Neural cell (in vitro differentiated cells): Measurements from ENCODE around the gene CACNA1I. TPM values are rescaled to one million over a fixed set of nuclear protein-coding genes. Genes with fewer than 3 reads are reported as not detected.
"Not testable (repeated sequence)": the region's sequence is repeated elsewhere in the genome, so short reads cannot be mapped to it uniquely, and the experiment has no call there.

Source experiments
- H2AFZ ChIP-seq: fragments of 200-600, 300-800 bp; sonication (generic), shearing (Covaris generic); 2 replicates; pipeline ENCODE4 v1.6.0; 2014; ENCODE audit warnings: low read depth, mild to moderate bottlenecking, antibody characterized with exemption, low read length, moderate library complexity
- H3F3A ChIP-seq: fragments of 200-600 bp; shearing (Covaris generic); 2 replicates; pipeline ENCODE4 v1.6.1; 2016; ENCODE audit warnings: mild to moderate bottlenecking, moderate library complexity, mixed read lengths, antibody characterized with exemption, low read length; ENCODE audit not compliant: insufficient read depth, poor library complexity, severe bottlenecking
- H3K27ac ChIP-seq: fragments of 200-600, 300-800 bp; sonication (generic), shearing (Covaris generic); 2 replicates; pipeline ENCODE4 v1.5.1; 2014; ENCODE audit warnings: mild to moderate bottlenecking, low read length, moderate library complexity
- H3K27me3 ChIP-seq: fragments of 300-800, 200-600 bp; sonication (generic), shearing (Covaris generic); 2 replicates; pipeline ENCODE4 v1.6.0; 2014; ENCODE audit warnings: mild to moderate bottlenecking, low read depth, low read length, moderate library complexity; ENCODE audit not compliant: insufficient read depth
- H3K36me3 ChIP-seq: fragments of 300-800, 200-600 bp; sonication (generic), shearing (Covaris generic); 2 replicates; pipeline ENCODE4 v1.5.1; 2014; ENCODE audit warnings: mild to moderate bottlenecking, antibody characterized with exemption, low read length, moderate library complexity; ENCODE audit not compliant: insufficient read depth
- H3K4me2 ChIP-seq: fragments of 300-800, 200-600 bp; sonication (generic), shearing (Covaris generic); 2 replicates; pipeline ENCODE4 v1.6.0; 2014; ENCODE audit warnings: mild to moderate bottlenecking, low read length
- H3K4me3 ChIP-seq: fragments of 300-800, 200-600 bp; sonication (generic), shearing (Covaris generic); 2 replicates; pipeline ENCODE4 v1.5.1; 2014; ENCODE audit warnings: mild to moderate bottlenecking, low read length, moderate library complexity
- H3K79me2 ChIP-seq: fragments of 200-600 bp; shearing (Covaris generic); replicated peaks from 2 replicates; pipeline ENCODE4 v1.6.0; 2014; ENCODE audit warnings: mild to moderate bottlenecking, low read length, moderate library complexity; ENCODE audit not compliant: insufficient read depth
- H3K9ac ChIP-seq: fragments of 300-800, 200-600 bp; sonication (generic), shearing (Covaris generic); 2 replicates; pipeline ENCODE4 v1.6.1; 2016; ENCODE audit warnings: mild to moderate bottlenecking, low read length, mixed read lengths
- H3K9me2 ChIP-seq: fragments of 200-600 bp; shearing (Covaris generic); 2 replicates; pipeline ENCODE4 v1.6.1; 2016; ENCODE audit warnings: mild to moderate bottlenecking, low read length, mixed read lengths; ENCODE audit not compliant: insufficient read depth
- H3K9me3 ChIP-seq: fragments of 200-600, 300-800 bp; sonication (generic), shearing (Covaris generic); 2 replicates; pipeline ENCODE4 v1.6.1; 2016; ENCODE audit warnings: mild to moderate bottlenecking, mixed run types, low read length, moderate library complexity, mixed read lengths
- H4K20me1 ChIP-seq: fragments of 200-600 bp; shearing (Covaris generic); 2 replicates; pipeline ENCODE4 v1.6.1; 2016; ENCODE audit warnings: mild to moderate bottlenecking, mixed run types; ENCODE audit not compliant: insufficient read depth
- EP300 ChIP-seq: fragments of 450-650 bp; conservative IDR thresholded peaks from 2 replicates; pipeline ENCODE4 v1.6.1; 2014; ENCODE audit warnings: antibody characterized with exemption, mild to moderate bottlenecking, moderate library complexity; ENCODE audit not compliant: poor library complexity, severe bottlenecking
- EZH2 ChIP-seq: fragments of 200-600, 300-800 bp; shearing (Covaris generic), sonication (generic); IDR thresholded peaks from 2 replicates; pipeline ENCODE4 v1.6.1; 2014; ENCODE audit warnings: antibody characterized with exemption, low read length, borderline replicate concordance, mild to moderate bottlenecking; ENCODE audit not compliant: insufficient read depth, poor library complexity, severe bottlenecking
- MXI1 ChIP-seq: fragments of 450-650 bp; conservative IDR thresholded peaks from 2 replicates; pipeline ENCODE4 v1.6.1; 2014; ENCODE audit warnings: antibody characterized with exemption, mild to moderate bottlenecking; ENCODE audit not compliant: poor library complexity, severe bottlenecking
- POLR2AphosphoS5 ChIP-seq: IDR thresholded peaks from 2 replicates; pipeline ENCODE4 v1.6.1; 2012
- RAD21 ChIP-seq: fragments of 450-650 bp; conservative IDR thresholded peaks from 2 replicates; pipeline ENCODE4 v1.6.1; 2014; ENCODE audit warnings: antibody characterized with exemption, mild to moderate bottlenecking, moderate library complexity
- SMC3 ChIP-seq: fragments of 450-650 bp; conservative IDR thresholded peaks from 2 replicates; pipeline ENCODE4 v1.6.1; 2014; ENCODE audit warnings: antibody characterized with exemption, mild to moderate bottlenecking, moderate library complexity; ENCODE audit not compliant: poor library complexity
- TAF1 ChIP-seq: IDR thresholded peaks from 2 replicates; pipeline ENCODE4 v1.6.1; 2012; ENCODE audit warnings: low read depth
- polyA plus RNA-seq: library from polyadenylated mRNA; depleted of rRNA; stranded (reverse); fragments of >200 nt; gene quantifications from 2 replicates; pipeline ENCODE4 v1.2.3, GENCODE V29; 2014
- TF ChIP-seq, protein P1 (sequence below): IDR thresholded peaks from 2 replicates; pipeline ENCODE4 v1.6.1; 2012; ENCODE audit warnings: borderline replicate concordance
- TF ChIP-seq, protein P2 (sequence below): fragments of 450-650 bp; IDR thresholded peaks from 2 replicates; pipeline ENCODE4 v1.5.1; 2014; ENCODE audit warnings: antibody characterized with exemption, mild to moderate bottlenecking, moderate library complexity; ENCODE audit not compliant: poor library complexity, severe bottlenecking

CACNA1I gene
- polyA plus RNA-seq, 1 donor from 2014 or later = 1.9 TPM

GRCh38 chr22:39733191-39733590, 162.6 kb downstream of the CACNA1I start:
- no peaks in the 10 kb centered on the region for H3K9me2 ChIP-seq
- H3K4me3 ChIP-seq = no peak overlapping the region
- H3K36me3 ChIP-seq = no peaks in the 10 kb centered on the region
- no peaks in the 10 kb centered on the region for H4K20me1 ChIP-seq
- no peak overlapping the region for H2AFZ ChIP-seq
- no peak overlapping the region for H3K4me2 ChIP-seq
- no peaks in the 10 kb centered on the region for H3K27me3 ChIP-seq
- no peak overlapping the region for H3K27ac ChIP-seq
- no peaks in the 10 kb centered on the region for H3K9me3 ChIP-seq
- H3K9ac ChIP-seq = no peak overlapping the region
- no peaks in the 10 kb centered on the region for H3F3A ChIP-seq
- no peak for TF ChIP-seq EZH2
- no peak for TF ChIP-seq RAD21
- no peak for TF ChIP-seq TAF1
- TF ChIP-seq, protein P1, sequence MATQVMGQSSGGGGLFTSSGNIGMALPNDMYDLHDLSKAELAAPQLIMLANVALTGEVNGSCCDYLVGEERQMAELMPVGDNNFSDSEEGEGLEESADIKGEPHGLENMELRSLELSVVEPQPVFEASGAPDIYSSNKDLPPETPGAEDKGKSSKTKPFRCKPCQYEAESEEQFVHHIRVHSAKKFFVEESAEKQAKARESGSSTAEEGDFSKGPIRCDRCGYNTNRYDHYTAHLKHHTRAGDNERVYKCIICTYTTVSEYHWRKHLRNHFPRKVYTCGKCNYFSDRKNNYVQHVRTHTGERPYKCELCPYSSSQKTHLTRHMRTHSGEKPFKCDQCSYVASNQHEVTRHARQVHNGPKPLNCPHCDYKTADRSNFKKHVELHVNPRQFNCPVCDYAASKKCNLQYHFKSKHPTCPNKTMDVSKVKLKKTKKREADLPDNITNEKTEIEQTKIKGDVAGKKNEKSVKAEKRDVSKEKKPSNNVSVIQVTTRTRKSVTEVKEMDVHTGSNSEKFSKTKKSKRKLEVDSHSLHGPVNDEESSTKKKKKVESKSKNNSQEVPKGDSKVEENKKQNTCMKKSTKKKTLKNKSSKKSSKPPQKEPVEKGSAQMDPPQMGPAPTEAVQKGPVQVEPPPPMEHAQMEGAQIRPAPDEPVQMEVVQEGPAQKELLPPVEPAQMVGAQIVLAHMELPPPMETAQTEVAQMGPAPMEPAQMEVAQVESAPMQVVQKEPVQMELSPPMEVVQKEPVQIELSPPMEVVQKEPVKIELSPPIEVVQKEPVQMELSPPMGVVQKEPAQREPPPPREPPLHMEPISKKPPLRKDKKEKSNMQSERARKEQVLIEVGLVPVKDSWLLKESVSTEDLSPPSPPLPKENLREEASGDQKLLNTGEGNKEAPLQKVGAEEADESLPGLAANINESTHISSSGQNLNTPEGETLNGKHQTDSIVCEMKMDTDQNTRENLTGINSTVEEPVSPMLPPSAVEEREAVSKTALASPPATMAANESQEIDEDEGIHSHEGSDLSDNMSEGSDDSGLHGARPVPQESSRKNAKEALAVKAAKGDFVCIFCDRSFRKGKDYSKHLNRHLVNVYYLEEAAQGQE = no peak
- no peaks in the 10 kb centered on the region for H3K79me2 ChIP-seq

- not testable (repeated sequence) for H3K27ac ChIP-seq, H3K9ac ChIP-seq, H4K20me1 ChIP-seq, H2AFZ ChIP-seq, H3K27me3 ChIP-seq, H3K4me2 ChIP-seq, H3K9me2 ChIP-seq, H3K79me2 ChIP-seq, H3K36me3 ChIP-seq, H3F3A ChIP-seq, H3K9me3 ChIP-seq, H3K4me3 ChIP-seq
Measured at GRCh38 chr22:39734046-39734445, 163.5 kb downstream of the CACNA1I start.

DNA sequence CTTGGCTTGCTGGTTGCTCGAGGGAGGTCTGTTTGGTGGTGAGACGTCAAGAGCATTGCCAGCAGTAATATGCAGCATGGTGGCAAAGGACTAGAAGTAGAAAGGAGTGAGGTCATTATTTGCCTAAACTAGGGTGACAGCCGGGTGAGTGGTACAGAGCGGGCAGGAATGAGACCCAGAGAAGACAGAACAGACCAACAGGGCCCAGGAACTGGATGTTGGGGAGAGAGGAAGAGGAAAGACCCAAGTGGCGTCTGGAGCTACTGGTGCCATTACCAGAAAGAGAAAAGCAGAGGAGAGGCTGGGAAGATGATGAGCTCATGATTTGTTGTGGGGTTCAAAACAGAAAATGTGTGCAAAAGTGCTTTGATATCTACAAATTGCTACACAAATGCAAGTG, 164.3 kb downstream of the CACNA1I start:
- H3F3A ChIP-seq = no peaks in the 10 kb centered on the region
- H3K79me2 ChIP-seq = no peaks in the 10 kb centered on the region
- TF ChIP-seq, protein P2, sequence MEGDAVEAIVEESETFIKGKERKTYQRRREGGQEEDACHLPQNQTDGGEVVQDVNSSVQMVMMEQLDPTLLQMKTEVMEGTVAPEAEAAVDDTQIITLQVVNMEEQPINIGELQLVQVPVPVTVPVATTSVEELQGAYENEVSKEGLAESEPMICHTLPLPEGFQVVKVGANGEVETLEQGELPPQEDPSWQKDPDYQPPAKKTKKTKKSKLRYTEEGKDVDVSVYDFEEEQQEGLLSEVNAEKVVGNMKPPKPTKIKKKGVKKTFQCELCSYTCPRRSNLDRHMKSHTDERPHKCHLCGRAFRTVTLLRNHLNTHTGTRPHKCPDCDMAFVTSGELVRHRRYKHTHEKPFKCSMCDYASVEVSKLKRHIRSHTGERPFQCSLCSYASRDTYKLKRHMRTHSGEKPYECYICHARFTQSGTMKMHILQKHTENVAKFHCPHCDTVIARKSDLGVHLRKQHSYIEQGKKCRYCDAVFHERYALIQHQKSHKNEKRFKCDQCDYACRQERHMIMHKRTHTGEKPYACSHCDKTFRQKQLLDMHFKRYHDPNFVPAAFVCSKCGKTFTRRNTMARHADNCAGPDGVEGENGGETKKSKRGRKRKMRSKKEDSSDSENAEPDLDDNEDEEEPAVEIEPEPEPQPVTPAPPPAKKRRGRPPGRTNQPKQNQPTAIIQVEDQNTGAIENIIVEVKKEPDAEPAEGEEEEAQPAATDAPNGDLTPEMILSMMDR = no peak
- no peak for TF ChIP-seq SMC3
- no peak for TF ChIP-seq MXI1
- TF ChIP-seq TAF1 = no peak
- no peak for TF ChIP-seq POLR2AphosphoS5
- TF ChIP-seq, protein P1 = no peak
- TF ChIP-seq EZH2 = no peak
- TF ChIP-seq EP300 = no peak
- no peak for TF ChIP-seq RAD21
- H3K9me3 ChIP-seq = no peaks in the 10 kb centered on the region
- no peak overlapping the region for H3K27ac ChIP-seq
- H3K27me3 ChIP-seq = no peaks in the 10 kb centered on the region
- no peak overlapping the region for H2AFZ ChIP-seq
- H3K9me2 ChIP-seq = no peaks in the 10 kb centered on the region
- H3K4me3 ChIP-seq = no peak overlapping the region
- H3K9ac ChIP-seq = no peak overlapping the region
- H4K20me1 ChIP-seq = no peaks in the 10 kb centered on the region
- H3K4me2 ChIP-seq = no peak overlapping the region
- H3K36me3 ChIP-seq = no peaks in the 10 kb centered on the region
